Measurements from ENCODE around the gene KLHL20. TPM values are rescaled to one million over a fixed set of nuclear protein-coding genes. Genes with fewer than 3 reads are reported as not detected.

Gene KLHL20
- total and polyA plus RNA-seq, 2 of the 8 experiments (the other 6 are each of a cell fraction or from before 2014, with no cell fraction given) = 4.9 to 12.3 TPM

DNA sequence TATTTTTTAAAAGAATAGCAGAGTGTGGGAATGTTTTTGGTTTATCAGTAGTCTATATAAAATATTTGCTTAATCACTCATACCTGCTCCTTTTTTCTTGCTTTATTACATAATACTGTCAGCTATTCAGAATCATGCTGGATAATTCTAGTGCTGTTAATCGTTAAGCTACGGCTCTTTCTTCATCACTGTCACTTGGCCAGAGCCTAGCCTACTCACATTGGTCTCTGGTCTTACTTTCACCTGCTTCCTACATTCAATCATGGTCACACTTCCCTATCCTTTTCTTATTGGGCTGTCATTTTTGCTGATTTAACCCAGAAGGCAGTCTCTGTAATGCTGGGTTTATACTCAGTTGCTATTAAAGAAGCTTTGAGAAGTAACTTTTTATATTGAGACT, 2.5 kb downstream of the KLHL20 start:
- no peak overlapping the region for H3K23ac ChIP-seq (ENCODE audit: insufficient read length)
- no peak overlapping the region for H3K4me2 ChIP-seq (ENCODE audit: insufficient read depth in 1 of 2, low read depth in 2 of 2, low read length in 2 of 2)
- no peak overlapping the region for H3K9ac ChIP-seq (replicated peaks in 1 of 4; ENCODE audit: extremely low read depth in 1 of 4, low read depth in 3 of 4, low read length in 3 of 4)
- H2AFZ ChIP-seq (ENCODE audit: low read length) = no peak overlapping the region
- DNase-seq (ENCODE audit: low read depth in 1 of 2, low spot score in 2 of 2) = no peak
- ChIA-PET CTCF (ENCODE audit: partially characterized antibody) (no interaction called here), POLR2A (ENCODE audit: partially characterized antibody) (no interaction called here)
- no peak overlapping the region for H2AK5ac ChIP-seq (ENCODE audit: low read depth, low read length)
- no peak overlapping the region for H3K18ac ChIP-seq (ENCODE audit: extremely low read depth, low read length)
- H4K5ac ChIP-seq (ENCODE audit: insufficient read length, low read depth, low read length) = no peak overlapping the region
- H4K91ac ChIP-seq (replicated peaks; ENCODE audit: insufficient read length, low read length) = no peak overlapping the region
- H2BK20ac ChIP-seq (ENCODE audit: low read length) = no peak overlapping the region
- no peak overlapping the region for H3K4ac ChIP-seq (replicated peaks; ENCODE audit: insufficient read length, low read depth, low read length)
- no peaks in the 10 kb centered on the region for H4K20me1 ChIP-seq (replicated peaks in 1 of 2; ENCODE audit: control insufficient read depth in 1 of 2, insufficient read depth in 2 of 2, low read length in 2 of 2)
- no peaks in the 10 kb centered on the region for H3K4me1 ChIP-seq (replicated peaks in 1 of 4; ENCODE audit: control insufficient read depth in 3 of 4, insufficient read depth in 4 of 4, low read length in 3 of 4)
- H3K56ac ChIP-seq (replicated peaks; ENCODE audit: insufficient read length, low read depth, low read length) = no peak overlapping the region
- FAIRE-seq = no peak
- no peaks in the 10 kb centered on the region for H3K36me3 ChIP-seq (ENCODE audit: control insufficient read depth in 2 of 4, insufficient read depth in 4 of 4, low read length in 3 of 4)
- TF ChIP-seq SIRT6 (IDR thresholded peaks at IDR 0.05; ENCODE audit: low read length) (no peak), HDAC6 (IDR thresholded peaks at IDR 0.05; ENCODE audit: low read depth, low read length) (no peak), SRF (IDR thresholded peaks at IDR 0.05; ENCODE audit: low read depth, low read length) (no peak), RXRA (IDR thresholded peaks at IDR 0.05; ENCODE audit: insufficient read depth, low read depth, low read length) (no peak), SP2 (IDR thresholded peaks at IDR 0.05; ENCODE audit: low read length) (no peak), BACH1 (IDR thresholded peaks at IDR 0.05; ENCODE audit: low read length) (no peak), TAF1 (IDR thresholded peaks at IDR 0.05; ENCODE audit: low read depth, low read length) (no peak), CREB1 (IDR thresholded peaks at IDR 0.05) (no peak), SP1 (IDR thresholded peaks at IDR 0.05; ENCODE audit: low read depth, low read length) (no peak), RAD21 (IDR thresholded peaks at IDR 0.05 in 1 of 2, conservative IDR thresholded peaks at IDR 0.05 in 1 of 2; ENCODE audit: low read depth in 2 of 2, low read length in 2 of 2) (no peak), FOSL1 (IDR thresholded peaks at IDR 0.05; ENCODE audit: insufficient read depth, low read depth, low read length) (no peak)
- TF ChIP-seq, protein P1, sequence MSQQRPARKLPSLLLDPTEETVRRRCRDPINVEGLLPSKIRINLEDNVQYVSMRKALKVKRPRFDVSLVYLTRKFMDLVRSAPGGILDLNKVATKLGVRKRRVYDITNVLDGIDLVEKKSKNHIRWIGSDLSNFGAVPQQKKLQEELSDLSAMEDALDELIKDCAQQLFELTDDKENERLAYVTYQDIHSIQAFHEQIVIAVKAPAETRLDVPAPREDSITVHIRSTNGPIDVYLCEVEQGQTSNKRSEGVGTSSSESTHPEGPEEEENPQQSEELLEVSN (IDR thresholded peaks at IDR 0.05) = no peak
- H3K4me3 ChIP-seq (ENCODE audit: extremely low read depth in 1 of 4, insufficient read depth in 2 of 4, low read depth in 3 of 4, low read length in 4 of 4) = no peak overlapping the region
- H3K9me3 ChIP-seq (ENCODE audit: insufficient read depth in 2 of 2, low read depth in 1 of 2, low read length in 1 of 2) = no peaks in the 10 kb centered on the region
- H2BK15ac ChIP-seq (ENCODE audit: low read length) = no peak overlapping the region
- no peak overlapping the region for H3K14ac ChIP-seq (ENCODE audit: insufficient read length)
- peaks cover 3% of the 10 kb centered on the region; the same call in 1 of the 2 replicates for H3K23me2 ChIP-seq (ENCODE audit: low read depth, low read length)
- H3K79me2 ChIP-seq (ENCODE audit: control insufficient read depth in 1 of 2, insufficient read depth in 2 of 2, low read length in 2 of 2) = peaks cover 0 to 19% of the 10 kb centered on the region in 2 experiments; a peak in 2 of 4 replicates
- peaks cover 0 to 5% (median 0%) of the 10 kb centered on the region in 4 experiments; a peak in 2 of 7 replicates for H3K27me3 ChIP-seq (replicated peaks in 1 of 4; ENCODE audit: control insufficient read depth in 3 of 4, extremely low read depth in 1 of 4, insufficient read depth in 3 of 4, low read length in 3 of 4)
- 96% methylated on average over 2 of the region's 2 CpGs; no CpG with 5 or more reads in 1 of the 2 experiments for whole genome bisulfite sequencing, 2 experiments (ENCODE audit: extremely low coverage in 1 of 2, insufficient coverage in 1 of 2, insufficient read length in 1 of 2, insufficient replicate concordance in 2 of 2, low coverage in 1 of 2, low lambda C conversion rate in 2 of 2, missing lambda C conversion rate in 1 of 2)
- H4K8ac ChIP-seq (ENCODE audit: extremely low read depth, insufficient read depth, low read length) = no peak overlapping the region
- H3K79me1 ChIP-seq (ENCODE audit: low read depth, low read length) = no peaks in the 10 kb centered on the region
- no peak overlapping the region for H3K27ac ChIP-seq (ENCODE audit: low read depth, low read length)
- no peak overlapping the region for H2BK12ac ChIP-seq (ENCODE audit: low read depth, low read length)
- no peak overlapping the region for H2BK5ac ChIP-seq (ENCODE audit: low read depth, low read length)
- no peak overlapping the region for H2BK120ac ChIP-seq (replicated peaks; ENCODE audit: low read depth, low read length)

Data from H1 (cell line).